PC-3 (cell line): ENCODE measurements around the gene ABCA2. TPM values are rescaled to one million over a fixed set of nuclear protein-coding genes. Genes with fewer than 3 reads are reported as not detected.

ENCODE experiments used
- ATAC-seq: fragments of 200-7000 bp; cut with Tn5 transposase; 2 replicates; pipeline ENCODE4 v1.9.1; 2020; ENCODE audit warnings: mild to moderate bottlenecking, moderate library complexity
- BruUV-seq: library from RNA; stranded (reverse); fragments of 400-500 nt; replicated peaks from 2 replicates; lab custom pipeline; 2021; lab: Mats Ljungman, UMichigan
- CTCF ChIA-PET: fragments of 300-600 bp; sonication (Branson Sonifier 250); formaldehyde crosslinking; loops from one replicate; lab custom pipeline; 2022; ENCODE audit warnings: antibody characterized with exemption; lab: Charles Lee
- POLR2A ChIA-PET: fragments of 300-600 bp; sonication (Branson Sonifier 250); formaldehyde crosslinking; loops from one replicate; lab custom pipeline; 2022; ENCODE audit warnings: antibody characterized with exemption; ENCODE audit not compliant: unreplicated experiment; lab: Charles Lee
- DNase-seq: peaks from one replicate; pipeline ENCODE4 v3.0.0-alpha.2; 2015
- H2AFZ ChIP-seq: fragments of 300-600 bp; sonication (generic); 2 replicates; pipeline ENCODE4 v1.6.0; 2016; ENCODE audit warnings: antibody characterized with exemption, low read length
- H3F3A ChIP-seq: fragments of 300-600 bp; sonication (generic); one replicate; pipeline ENCODE4 v1.6.0; 2017; ENCODE audit warnings: antibody characterized with exemption, low read length, control low read depth, mild to moderate bottlenecking; ENCODE audit not compliant: unreplicated experiment
- H3K27ac ChIP-seq: fragments of 300-600 bp; sonication (generic); 2 replicates; pipeline ENCODE4 v1.5.1; 2016; ENCODE audit warnings: mild to moderate bottlenecking, low read length
- H3K27me3 ChIP-seq: fragments of 300-600 bp; sonication (generic); 2 replicates; pipeline ENCODE4 v1.6.1; 2016; ENCODE audit warnings: low read length, mixed read lengths
- H3K36me3 ChIP-seq: fragments of 300-600 bp; sonication (generic); 2 replicates; pipeline ENCODE4 v1.6.1; 2016; ENCODE audit warnings: low read depth, mixed run types, low read length, mixed read lengths
- H3K4me1 ChIP-seq: fragments of 300-600 bp; sonication (generic); 2 replicates; pipeline ENCODE4 v1.5.1; 2016; ENCODE audit warnings: low read length; ENCODE audit not compliant: insufficient read depth
- H3K4me2 ChIP-seq: fragments of 300-600 bp; sonication (generic); 2 replicates; pipeline ENCODE4 v1.6.0; 2016; ENCODE audit warnings: low read length
- H3K4me3 ChIP-seq: fragments of 300-600 bp; sonication (generic); 2 replicates; pipeline ENCODE4 v1.5.1; 2016; ENCODE audit warnings: mild to moderate bottlenecking, low read length, mixed read lengths
- H3K79me2 ChIP-seq: fragments of 300-600 bp; sonication (generic); 2 replicates; pipeline ENCODE4 v1.6.1; 2017; ENCODE audit warnings: low read length, mixed read lengths
- H3K9ac ChIP-seq: fragments of 300-600 bp; sonication (generic); 2 replicates; pipeline ENCODE4 v1.6.0; 2016; ENCODE audit warnings: mild to moderate bottlenecking, low read length
- H3K9me2 ChIP-seq: fragments of 300-600 bp; sonication (generic); replicated peaks from 2 replicates; pipeline ENCODE4 v1.6.1; 2016; ENCODE audit warnings: mixed run types, low read length, mixed read lengths
- H3K9me3 ChIP-seq: fragments of 300-600 bp; sonication (generic); 2 replicates; pipeline ENCODE4 v1.6.1; 2016; ENCODE audit warnings: low read length, mixed read lengths
- H4K20me1 ChIP-seq: fragments of 300-600 bp; sonication (generic); 2 replicates; pipeline ENCODE4 v1.6.1; 2016; ENCODE audit warnings: low read length, mixed read lengths
- EZH2 ChIP-seq: fragments of 300-600 bp; sonication (generic); IDR thresholded peaks from one replicate; pipeline ENCODE4 v1.6.1; 2017; ENCODE audit warnings: antibody characterized with exemption, mild to moderate bottlenecking, low read length; ENCODE audit not compliant: unreplicated experiment
- EZH2phosphoT487 ChIP-seq: fragments of 300-600 bp; sonication (generic); IDR thresholded peaks from 2 replicates; pipeline ENCODE4 v1.6.1; 2018; ENCODE audit warnings: mild to moderate bottlenecking, antibody characterized with exemption, low read length, borderline replicate concordance
- intact Hi-C: fragments of 100-400 bp; cut with micrococcal nuclease; formaldehyde crosslinking; loops from 2 replicates; pipeline ENCODE4 v1.9.0; 2023
- total RNA-seq: library from RNA; depleted of rRNA; stranded (reverse); fragments of >200 nt; gene quantifications from 2 replicates; pipeline ENCODE4 v1.2.3, GENCODE V29; 2014
- TF ChIP-seq, protein P1 (sequence below): fragments of 300-600 bp; sonication (generic); conservative IDR thresholded peaks from 2 replicates; pipeline ENCODE4 v1.5.1; 2017; ENCODE audit warnings: antibody characterized with exemption, low read depth, mild to moderate bottlenecking, low read length

The ABCA2 gene
- total RNA-seq, 1 experiment from 2014 or later: 31.5 TPM

DNA sequence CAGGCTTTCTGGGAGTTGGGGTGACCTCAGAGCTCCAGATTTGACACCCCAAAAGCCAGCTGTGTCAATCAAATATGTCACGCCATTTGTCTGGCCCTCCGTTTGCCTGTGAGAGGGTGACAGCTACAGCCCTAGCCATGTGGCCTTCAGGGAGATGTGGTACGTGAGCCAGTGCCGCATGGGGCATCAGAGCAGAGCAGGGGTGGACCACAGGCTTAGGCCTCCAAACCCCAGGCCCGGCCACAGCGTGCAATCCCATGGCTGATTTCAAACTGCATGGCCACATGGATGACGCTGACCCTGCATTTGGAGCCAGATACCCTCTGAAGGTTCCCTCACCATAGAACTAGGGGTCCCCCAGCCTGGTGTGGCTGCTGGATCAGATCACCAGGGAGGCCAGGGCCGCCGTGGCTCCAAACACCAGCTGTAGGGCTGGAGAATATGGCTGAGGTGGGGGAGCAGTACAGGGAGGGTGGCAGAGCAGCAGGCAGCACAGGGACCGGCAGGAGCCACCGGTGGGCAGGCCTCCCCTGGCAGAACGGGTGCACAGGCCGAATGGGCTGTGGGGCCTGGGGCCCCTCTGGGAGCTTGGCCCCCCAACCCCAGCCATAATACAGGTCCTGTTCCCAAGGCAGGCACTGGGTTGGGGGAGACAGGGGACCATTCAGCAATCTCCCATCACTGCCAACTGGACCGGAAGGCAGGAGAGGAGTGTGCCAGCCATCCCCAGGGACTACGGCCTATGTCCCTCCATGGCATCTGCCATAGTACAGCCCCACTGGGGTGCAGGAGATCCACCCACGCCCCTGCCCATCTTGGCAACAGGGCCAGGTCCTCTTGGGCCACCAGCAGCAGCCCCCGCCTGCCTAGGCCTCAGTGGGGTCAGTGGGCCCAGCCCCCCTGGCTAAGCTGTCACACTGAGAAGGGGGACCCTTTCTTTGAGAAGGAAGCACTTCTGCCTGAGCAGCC lies 40.8 kb upstream of the ABCA2 start:
- Histone ChIP-seq H3K4me2 (peak overlapping the region; percentile 95), H3K27me3 (no peaks in the 10 kb centered on the region), H3K79me2 (peaks cover 30% of the 10 kb centered on the region), H3F3A (peaks cover 2% of the 10 kb centered on the region), H3K4me3 (peak overlapping the region; percentile 84), H3K27ac (no peak overlapping the region), H3K9ac (peak overlapping the region; percentile 47; the same call in 1 of the 2 replicates), H2AFZ (no peak overlapping the region), H3K36me3 (no peaks in the 10 kb centered on the region), H3K9me3 (no peaks in the 10 kb centered on the region), H4K20me1 (peaks cover 13% of the 10 kb centered on the region; the same call in 1 of the 2 replicates), H3K4me1 (peaks cover 20% of the 10 kb centered on the region), H3K9me2 (no peaks in the 10 kb centered on the region)
- ChIA-PET POLR2A (interaction anchor here (0.6 kb wide), 1 partner anchor 22 kb away, joined by 20 read pairs; no protein-coding TSS in a partner anchor), CTCF (interaction anchor here (1.2 to 1.4 kb wide), 2 partner anchors 22 to 39 kb away, joined by 5 to 10 read pairs; partner anchors contain the start of gene NPDC1)
- intact Hi-C loops: no loop called here
- no peak for DNase-seq
- TF ChIP-seq, protein P1, sequence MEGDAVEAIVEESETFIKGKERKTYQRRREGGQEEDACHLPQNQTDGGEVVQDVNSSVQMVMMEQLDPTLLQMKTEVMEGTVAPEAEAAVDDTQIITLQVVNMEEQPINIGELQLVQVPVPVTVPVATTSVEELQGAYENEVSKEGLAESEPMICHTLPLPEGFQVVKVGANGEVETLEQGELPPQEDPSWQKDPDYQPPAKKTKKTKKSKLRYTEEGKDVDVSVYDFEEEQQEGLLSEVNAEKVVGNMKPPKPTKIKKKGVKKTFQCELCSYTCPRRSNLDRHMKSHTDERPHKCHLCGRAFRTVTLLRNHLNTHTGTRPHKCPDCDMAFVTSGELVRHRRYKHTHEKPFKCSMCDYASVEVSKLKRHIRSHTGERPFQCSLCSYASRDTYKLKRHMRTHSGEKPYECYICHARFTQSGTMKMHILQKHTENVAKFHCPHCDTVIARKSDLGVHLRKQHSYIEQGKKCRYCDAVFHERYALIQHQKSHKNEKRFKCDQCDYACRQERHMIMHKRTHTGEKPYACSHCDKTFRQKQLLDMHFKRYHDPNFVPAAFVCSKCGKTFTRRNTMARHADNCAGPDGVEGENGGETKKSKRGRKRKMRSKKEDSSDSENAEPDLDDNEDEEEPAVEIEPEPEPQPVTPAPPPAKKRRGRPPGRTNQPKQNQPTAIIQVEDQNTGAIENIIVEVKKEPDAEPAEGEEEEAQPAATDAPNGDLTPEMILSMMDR: no peak
- TF ChIP-seq EZH2phosphoT487 (no peak), EZH2 (no peak)
- no peak for ATAC-seq
- BruUV-seq: no TSS peak

DNA sequence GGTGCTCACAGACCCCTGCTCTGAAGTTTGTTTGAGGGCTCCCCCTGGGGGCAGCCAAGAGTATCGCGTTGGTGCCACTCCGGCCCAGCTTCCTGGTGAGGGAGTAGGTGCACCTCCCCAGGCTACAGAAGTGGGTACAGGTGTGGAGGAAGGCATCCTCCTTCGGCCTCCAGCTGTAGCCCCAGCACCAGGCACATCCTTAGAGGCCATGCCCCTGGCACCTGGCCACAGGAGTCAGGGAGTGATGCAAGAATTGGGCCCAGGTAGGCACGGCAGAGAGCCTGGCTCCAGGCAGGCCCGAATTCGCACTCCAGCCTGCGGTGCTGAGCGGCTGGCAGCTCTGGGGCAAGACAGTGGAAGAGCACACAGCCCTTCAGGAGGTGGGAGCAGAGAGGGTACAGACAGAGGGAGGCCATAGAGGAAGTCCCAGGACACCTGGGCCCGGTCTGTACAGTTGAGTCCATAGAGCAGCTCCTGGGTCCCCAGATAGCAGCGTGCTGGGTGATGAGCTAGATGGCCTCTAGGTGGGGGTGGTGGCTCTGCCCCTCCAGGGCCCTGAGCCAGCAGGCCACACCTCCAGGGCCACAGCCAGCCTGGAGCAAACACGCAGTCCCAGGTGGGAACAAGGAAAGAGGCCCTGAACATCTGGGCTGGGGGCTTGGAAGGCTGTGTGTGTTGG lies 40.0 kb upstream of the ABCA2 start:
- Histone ChIP-seq H3K4me3 (peak overlapping the region; percentile 84; the same call in 1 of the 2 replicates), H3K27ac (no peak overlapping the region), H3F3A (peaks cover 2% of the 10 kb centered on the region), H3K4me1 (peaks cover 20% of the 10 kb centered on the region), H3K9me2 (no peaks in the 10 kb centered on the region), H3K9me3 (no peaks in the 10 kb centered on the region), H3K36me3 (no peaks in the 10 kb centered on the region), H4K20me1 (peaks cover 13% of the 10 kb centered on the region; the same call in 1 of the 2 replicates), H2AFZ (no peak overlapping the region), H3K9ac (no peak overlapping the region), H3K79me2 (peaks cover 30% of the 10 kb centered on the region), H3K4me2 (peak overlapping the region; percentile 95), H3K27me3 (no peaks in the 10 kb centered on the region)
- CTCF ChIA-PET: interaction anchor here (1.1 to 1.4 kb wide), 3 partner anchors 19 to 39 kb away, joined by 4 to 10 read pairs (median 5); partner anchors contain the start of genes MAN1B1 and NPDC1
- TF ChIP-seq, protein P1: peak; percentile 61
- TF ChIP-seq EZH2phosphoT487 (no peak), EZH2 (no peak)
- intact Hi-C loops: loop anchor here (2.0 kb wide), 1 partner anchor 19 kb away; no protein-coding TSS in a partner anchor
- DNase-seq: peak; percentile 87
- BruUV-seq: no TSS peak
- POLR2A ChIA-PET: interaction anchor here (0.6 kb wide), 2 partner anchors 17 to 21 kb away, joined by 20 to 32 read pairs; no protein-coding TSS in a partner anchor
- ATAC-seq: peak; percentile 37
